GM12864 (cell line): Measurements from ENCODE around the gene CYTH4.

Source experiments
- DNase-seq: peaks from one replicate; pipeline ENCODE4 v3.0.0-alpha.2; 2011; ENCODE audit warnings: low read depth
- H3K4me3 ChIP-seq: 2 replicates; pipeline ENCODE4 v1.5.1; 2011; ENCODE audit warnings: mild to moderate bottlenecking, low read depth, low read length, control low read depth
- CTCF ChIP-seq: IDR thresholded peaks from 2 replicates; pipeline ENCODE4 v1.5.1; 2011; ENCODE audit warnings: low read depth, mild to moderate bottlenecking, moderate library complexity, low read length, control low read depth, inconsistent platforms; ENCODE audit errors: missing control alignments

The CYTH4 gene

GRCh38 chr22:37254209-37254866, 28.0 kb upstream of the CYTH4 start:
- no peak for DNase-seq
- no peak overlapping the region for H3K4me3 ChIP-seq

GRCh38 chr22:37254867-37255233, 27.5 kb upstream of the CYTH4 start:
- no peak overlapping the region for H3K4me3 ChIP-seq
- DNase-seq: no peak
- TF ChIP-seq CTCF: no peak

More at GRCh38 chr22:37254209-37254866, 28.0 kb upstream of the CYTH4 start:
- TF ChIP-seq CTCF: no peak

- TF ChIP-seq CTCF: no peak
- DNase-seq: no peak
- H3K4me3 ChIP-seq: no peak overlapping the region
Observed at GRCh38 chr22:37255558-37256006, 26.7 kb upstream of the CYTH4 start.

- TF ChIP-seq CTCF: no peak
- DNase-seq: no peak
Observed at GRCh38 chr22:37256075-37256726, 26.1 kb upstream of the CYTH4 start.

GRCh38 chr22:37258005-37258752, 24.1 kb upstream of the CYTH4 start:
- TF ChIP-seq CTCF: no peak
- no peak overlapping the region for H3K4me3 ChIP-seq
- DNase-seq: no peak

More at GRCh38 chr22:37256075-37256726, 26.1 kb upstream of the CYTH4 start:
- H3K4me3 ChIP-seq: no peak overlapping the region

- no peak overlapping the region for H3K4me3 ChIP-seq
- no peak for TF ChIP-seq CTCF
- no peak for DNase-seq
Observed at GRCh38 chr22:37258753-37259401, 23.4 kb upstream of the CYTH4 start.
